Measurements from ENCODE around the gene ELP4. TPM values are rescaled to one million over a fixed set of nuclear protein-coding genes. Genes with fewer than 3 reads are reported as not detected.

ELP4 gene
- polyA plus RNA-seq, 2 donors = 8.8 to 15.5 TPM

DNA sequence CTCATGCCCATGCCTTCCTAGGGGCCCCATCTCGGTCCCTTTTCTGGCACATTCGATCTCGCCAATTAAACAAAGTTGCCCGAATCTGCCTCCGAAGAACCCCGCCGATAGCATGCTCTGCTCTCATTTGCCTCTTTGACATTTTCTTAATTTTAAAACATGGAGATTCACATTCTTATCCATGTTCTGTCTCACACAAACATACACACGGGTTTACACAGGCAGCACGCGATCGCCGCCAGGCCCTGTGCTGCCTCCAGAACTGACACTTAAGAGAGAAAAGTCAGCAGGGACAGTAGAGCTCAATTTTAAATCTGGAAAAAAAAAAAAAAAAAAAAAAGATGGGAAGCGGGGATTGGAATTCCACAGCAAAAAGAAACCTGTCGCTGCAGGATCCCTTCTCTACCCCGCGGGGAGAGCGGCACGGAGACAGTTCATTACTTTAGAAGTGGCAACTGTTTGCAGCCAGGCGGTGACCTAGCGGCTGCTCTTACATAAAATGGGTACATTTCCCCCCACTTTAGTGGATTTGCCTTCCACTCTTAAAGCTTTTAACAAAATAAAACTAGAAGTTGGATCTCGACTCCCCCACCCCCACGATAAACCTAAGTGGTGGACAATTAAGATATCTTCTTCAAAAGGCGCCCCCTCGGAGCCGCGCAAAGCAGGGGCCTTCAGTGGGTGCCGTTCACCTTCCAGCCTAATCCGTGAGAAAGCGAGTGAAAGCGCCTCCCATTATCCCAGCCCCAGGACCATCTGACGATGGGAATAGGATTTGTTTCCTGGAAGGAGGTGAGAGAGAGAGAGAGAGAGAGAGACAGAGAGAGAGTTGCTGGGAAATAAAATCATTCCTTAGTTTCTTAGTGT, 287.9 kb downstream of the ELP4 start:
- Histone ChIP-seq H3K4me1 (ENCODE audit: control insufficient read depth in 2 of 2, insufficient read depth in 2 of 2, low read length in 1 of 2) (peaks cover 4 to 10% of the 10 kb centered on the region in 2 donors), H3K9me3 (ENCODE audit: control insufficient read depth in 2 of 2, insufficient read depth in 1 of 2, low read depth in 1 of 2, low read length in 1 of 2) (peaks cover 0 to 5% of the 10 kb centered on the region in 2 donors), H3K4me3 (ENCODE audit: low read depth in 1 of 2, low read length in 2 of 2) (no peak overlapping the region), H3K27ac (ENCODE audit: low read depth in 2 of 2, low read length in 1 of 2) (no peak overlapping the region), H3K36me3 (ENCODE audit: control insufficient read depth in 2 of 2, insufficient read depth in 2 of 2, low read length in 1 of 2) (no peaks in the 10 kb centered on the region), H3K27me3 (ENCODE audit: control insufficient read depth in 1 of 2, insufficient read depth in 2 of 2, low read length in 2 of 2) (peaks cover 5 to 33% of the 10 kb centered on the region in 2 donors)
- 17 to 18% methylated on average over 31 of the region's 31 CpGs for WGBS, 2 donors

- Histone ChIP-seq H3K4me3 (ENCODE audit: low read depth in 1 of 2, low read length in 2 of 2) (no peak overlapping the region), H3K27me3 (ENCODE audit: control insufficient read depth in 1 of 2, insufficient read depth in 2 of 2, low read length in 2 of 2) (peaks cover 7 to 39% of the 10 kb centered on the region in 2 donors), H3K9me3 (ENCODE audit: control insufficient read depth in 2 of 2, insufficient read depth in 1 of 2, low read depth in 1 of 2, low read length in 1 of 2) (peaks cover 0 to 9% of the 10 kb centered on the region in 2 donors), H3K4me1 (ENCODE audit: control insufficient read depth in 2 of 2, insufficient read depth in 2 of 2, low read length in 1 of 2) (peaks cover 4 to 10% of the 10 kb centered on the region in 2 donors), H3K27ac (ENCODE audit: low read depth in 2 of 2, low read length in 1 of 2) (no peak overlapping the region), H3K36me3 (ENCODE audit: control insufficient read depth in 2 of 2, insufficient read depth in 2 of 2, low read length in 1 of 2) (no peaks in the 10 kb centered on the region)
- WGBS, 2 donors = 11 to 14% methylated on average over 21 of the region's 21 CpGs
Measured at GRCh38 chr11:31798057-31798553, 288.5 kb downstream of the ELP4 start.

- Histone ChIP-seq H3K27ac (ENCODE audit: low read depth in 2 of 2, low read length in 1 of 2) (no peak overlapping the region), H3K27me3 (ENCODE audit: control insufficient read depth in 1 of 2, insufficient read depth in 2 of 2, low read length in 2 of 2) (peaks cover 8 to 45% of the 10 kb centered on the region in 2 donors), H3K4me3 (ENCODE audit: low read depth in 1 of 2, low read length in 2 of 2) (peak overlapping the region in 1 of 2 donors; percentile 23), H3K4me1 (ENCODE audit: control insufficient read depth in 2 of 2, insufficient read depth in 2 of 2, low read length in 1 of 2) (peaks cover 4 to 10% of the 10 kb centered on the region in 2 donors), H3K36me3 (ENCODE audit: control insufficient read depth in 2 of 2, insufficient read depth in 2 of 2, low read length in 1 of 2) (no peaks in the 10 kb centered on the region), H3K9me3 (ENCODE audit: control insufficient read depth in 2 of 2, insufficient read depth in 1 of 2, low read depth in 1 of 2, low read length in 1 of 2) (peaks cover 0 to 12% of the 10 kb centered on the region in 2 donors)
- 5 to 8% methylated on average over 60 of the region's 60 CpGs for WGBS, 2 donors
Measured at GRCh38 chr11:31798554-31799434, 289.2 kb downstream of the ELP4 start.

GRCh38 chr11:31799435-31800397, 290.1 kb downstream of the ELP4 start:
- Histone ChIP-seq H3K9me3 (ENCODE audit: control insufficient read depth in 2 of 2, insufficient read depth in 1 of 2, low read depth in 1 of 2, low read length in 1 of 2) (peaks cover 0 to 15% of the 10 kb centered on the region in 2 donors), H3K27me3 (ENCODE audit: control insufficient read depth in 1 of 2, insufficient read depth in 2 of 2, low read length in 2 of 2) (peaks cover 8 to 54% of the 10 kb centered on the region in 2 donors), H3K4me3 (ENCODE audit: low read depth in 1 of 2, low read length in 2 of 2) (peak overlapping the region in 1 of 2 donors; percentile 23), H3K4me1 (ENCODE audit: control insufficient read depth in 2 of 2, insufficient read depth in 2 of 2, low read length in 1 of 2) (peaks cover 9 to 17% of the 10 kb centered on the region in 2 donors), H3K36me3 (ENCODE audit: control insufficient read depth in 2 of 2, insufficient read depth in 2 of 2, low read length in 1 of 2) (no peaks in the 10 kb centered on the region), H3K27ac (ENCODE audit: low read depth in 2 of 2, low read length in 1 of 2) (no peak overlapping the region)
- WGBS, 2 donors = 7% methylated on average over 46 to 48 of the region's 48 CpGs

DNA sequence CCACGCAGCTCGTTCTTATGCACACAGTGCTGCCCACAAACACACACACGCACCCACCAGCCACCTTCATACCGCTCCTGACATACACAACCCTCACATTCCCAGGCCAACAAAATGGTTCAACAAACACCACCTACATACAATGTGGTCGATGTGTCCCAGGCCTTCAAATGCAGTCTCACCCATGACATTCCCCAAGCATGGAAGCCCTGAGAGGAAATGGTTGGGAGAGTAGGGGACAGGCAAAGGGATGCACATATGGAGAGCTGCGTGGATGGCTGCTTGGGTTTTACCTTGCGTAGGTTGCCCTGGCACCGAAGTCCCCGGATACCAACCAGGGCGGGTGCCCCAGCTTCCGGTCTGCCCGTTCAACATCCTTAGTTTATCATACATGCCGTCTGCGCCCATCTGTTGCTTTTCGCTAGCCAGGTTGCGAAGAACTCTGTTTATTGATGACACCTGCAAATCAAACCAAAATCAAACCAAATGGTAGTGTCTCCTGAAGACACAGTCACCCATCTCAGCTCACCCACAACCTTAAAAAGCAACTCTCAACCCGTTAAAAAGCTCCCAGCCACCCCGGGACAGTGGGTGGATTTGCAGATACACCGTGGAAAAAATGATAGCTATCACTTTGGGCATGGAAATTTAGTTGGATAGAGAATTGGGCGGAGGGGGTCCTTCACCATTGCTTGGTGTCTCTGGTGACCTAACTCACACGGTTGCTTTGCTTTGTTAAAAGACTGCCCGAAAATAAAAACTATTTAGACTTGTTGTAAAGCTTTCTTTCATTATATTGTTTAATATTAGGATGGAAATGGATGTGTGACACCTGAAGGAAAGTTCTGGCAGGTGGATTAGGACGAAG, 291.1 kb downstream of the ELP4 start:
- Histone ChIP-seq H3K4me3 (ENCODE audit: low read depth in 1 of 2, low read length in 2 of 2) (no peak overlapping the region), H3K9me3 (ENCODE audit: control insufficient read depth in 2 of 2, insufficient read depth in 1 of 2, low read depth in 1 of 2, low read length in 1 of 2) (peaks cover 0 to 20% of the 10 kb centered on the region in 2 donors), H3K36me3 (ENCODE audit: control insufficient read depth in 2 of 2, insufficient read depth in 2 of 2, low read length in 1 of 2) (no peaks in the 10 kb centered on the region), H3K27ac (ENCODE audit: low read depth in 2 of 2, low read length in 1 of 2) (no peak overlapping the region), H3K4me1 (ENCODE audit: control insufficient read depth in 2 of 2, insufficient read depth in 2 of 2, low read length in 1 of 2) (peaks cover 14 to 20% of the 10 kb centered on the region in 2 donors), H3K27me3 (ENCODE audit: control insufficient read depth in 1 of 2, insufficient read depth in 2 of 2, low read length in 2 of 2) (peaks cover 8 to 59% of the 10 kb centered on the region in 2 donors)
- 13 to 15% methylated on average over 23 of the region's 23 CpGs for WGBS, 2 donors

DNA sequence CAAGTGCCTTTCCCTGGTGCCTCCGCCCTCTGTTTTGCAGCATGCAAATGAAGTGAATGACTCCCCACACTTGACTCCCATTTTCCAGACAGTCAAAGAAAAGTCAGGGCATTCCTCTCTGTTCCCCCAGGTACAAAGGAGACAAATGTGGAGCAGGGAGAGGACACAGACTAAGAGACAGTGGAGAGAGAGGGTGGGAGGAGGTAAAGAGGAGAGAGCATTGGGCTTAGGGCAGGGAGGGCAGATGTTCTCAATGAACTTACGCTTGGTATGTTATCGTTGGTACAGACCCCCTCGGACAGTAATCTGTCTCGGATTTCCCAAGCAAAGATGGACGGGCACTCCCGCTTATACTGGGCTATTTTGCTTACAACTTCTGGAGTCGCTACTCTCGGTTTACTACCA, 291.7 kb downstream of the ELP4 start:
- Histone ChIP-seq H3K4me1 (ENCODE audit: control insufficient read depth in 2 of 2, insufficient read depth in 2 of 2, low read length in 1 of 2) (peaks cover 14 to 20% of the 10 kb centered on the region in 2 donors), H3K27ac (ENCODE audit: low read depth in 2 of 2, low read length in 1 of 2) (no peak overlapping the region), H3K36me3 (ENCODE audit: control insufficient read depth in 2 of 2, insufficient read depth in 2 of 2, low read length in 1 of 2) (no peaks in the 10 kb centered on the region), H3K4me3 (ENCODE audit: low read depth in 1 of 2, low read length in 2 of 2) (no peak overlapping the region), H3K27me3 (ENCODE audit: control insufficient read depth in 1 of 2, insufficient read depth in 2 of 2, low read length in 2 of 2) (peaks cover 9 to 64% of the 10 kb centered on the region in 2 donors), H3K9me3 (ENCODE audit: control insufficient read depth in 2 of 2, insufficient read depth in 1 of 2, low read depth in 1 of 2, low read length in 1 of 2) (peaks cover 0 to 20% of the 10 kb centered on the region in 2 donors)
- WGBS, 2 donors = 15 to 18% methylated on average over 9 of the region's 9 CpGs

DNA sequence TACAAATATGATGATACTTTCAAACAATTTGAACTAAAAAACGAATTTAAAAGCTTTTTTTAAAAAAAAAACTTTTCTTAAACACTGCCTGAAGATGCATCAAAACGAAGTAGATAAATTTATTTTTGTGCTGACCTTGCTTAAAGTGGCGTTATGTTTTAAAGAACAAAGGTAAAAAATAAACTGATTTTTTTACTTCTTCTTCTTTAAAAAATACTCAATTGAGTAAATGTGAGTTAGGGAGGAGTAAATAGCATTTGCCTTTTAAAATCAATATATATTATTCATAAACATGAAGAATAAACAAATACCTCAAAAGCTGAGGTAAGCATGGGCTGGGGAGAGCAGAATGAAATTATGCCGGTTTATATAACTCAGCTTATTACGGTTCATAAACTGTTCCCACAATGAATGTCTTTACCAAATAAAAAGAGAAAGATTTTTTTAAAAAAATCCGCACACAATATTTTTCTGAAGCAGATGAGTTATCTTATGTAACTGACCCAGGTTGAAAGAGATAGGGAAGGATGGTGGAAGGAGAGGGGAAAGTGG, 292.5 kb downstream of the ELP4 start:
- H3K27ac ChIP-seq (ENCODE audit: low read depth in 2 of 2, low read length in 1 of 2) = no peak overlapping the region
- 10 to 17% methylated on average over 6 of the region's 6 CpGs for WGBS, 2 donors
- no peak overlapping the region for H3K4me3 ChIP-seq (ENCODE audit: low read depth in 1 of 2, low read length in 2 of 2)
- H3K36me3 ChIP-seq (ENCODE audit: control insufficient read depth in 2 of 2, insufficient read depth in 2 of 2, low read length in 1 of 2) = no peaks in the 10 kb centered on the region
- peaks cover 0 to 20% of the 10 kb centered on the region in 2 donors for H3K9me3 ChIP-seq (ENCODE audit: control insufficient read depth in 2 of 2, insufficient read depth in 1 of 2, low read depth in 1 of 2, low read length in 1 of 2)
- peaks cover 14 to 20% of the 10 kb centered on the region in 2 donors for H3K4me1 ChIP-seq (ENCODE audit: control insufficient read depth in 2 of 2, insufficient read depth in 2 of 2, low read length in 1 of 2)
- peaks cover 11 to 65% of the 10 kb centered on the region in 2 donors for H3K27me3 ChIP-seq (ENCODE audit: control insufficient read depth in 1 of 2, insufficient read depth in 2 of 2, low read length in 2 of 2)

GRCh38 chr11:31802609-31802989, 293.0 kb downstream of the ELP4 start:
- H3K27ac ChIP-seq (ENCODE audit: low read depth in 2 of 2, low read length in 1 of 2) = no peak overlapping the region
- H3K27me3 ChIP-seq (ENCODE audit: control insufficient read depth in 1 of 2, insufficient read depth in 2 of 2, low read length in 2 of 2) = peaks cover 11 to 65% of the 10 kb centered on the region in 2 donors
- peaks cover 0 to 20% of the 10 kb centered on the region in 2 donors for H3K9me3 ChIP-seq (ENCODE audit: control insufficient read depth in 2 of 2, insufficient read depth in 1 of 2, low read depth in 1 of 2, low read length in 1 of 2)
- no peak overlapping the region for H3K4me3 ChIP-seq (ENCODE audit: low read depth in 1 of 2, low read length in 2 of 2)
- 12 to 13% methylated on average over 20 of the region's 20 CpGs for WGBS, 2 donors
- H3K4me1 ChIP-seq (ENCODE audit: control insufficient read depth in 2 of 2, insufficient read depth in 2 of 2, low read length in 1 of 2) = peaks cover 14 to 20% of the 10 kb centered on the region in 2 donors
- H3K36me3 ChIP-seq (ENCODE audit: control insufficient read depth in 2 of 2, insufficient read depth in 2 of 2, low read length in 1 of 2) = no peaks in the 10 kb centered on the region

All from esophagus (tissue), 2 donors.